HUDEP-2 (cell line): ENCODE data around the gene SYNE1.
"Not testable (repeated sequence)": the region's sequence is repeated elsewhere in the genome, so short reads cannot be mapped to it uniquely, and the experiment has no call there.

ENCODE experiments used
- DNase-seq, 76 experiments: peaks; one replicate each; lab custom pipeline; 2025; ENCODE audit not compliant: unreplicated experiment in 76 of 76; lab: John Stamatoyannopoulos, UW

The SYNE1 gene

DNA sequence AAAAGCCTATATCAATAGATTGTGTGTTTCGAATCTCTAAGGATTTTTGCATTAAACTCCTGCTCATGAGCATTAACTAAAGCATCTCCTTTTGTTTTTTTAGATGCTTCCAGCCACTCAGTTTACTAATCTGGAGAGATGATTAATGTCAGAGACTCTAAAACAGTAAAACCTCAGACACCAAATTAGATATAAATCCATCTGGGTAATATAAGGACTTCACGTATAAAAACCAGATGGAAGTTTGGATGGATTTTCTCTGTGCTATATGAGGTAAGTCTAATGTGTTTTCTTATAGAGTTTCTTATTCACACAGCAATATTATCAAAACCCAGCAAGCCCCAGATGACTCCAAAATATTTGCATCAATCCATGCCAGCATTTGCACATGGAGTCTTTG, 137.2 kb downstream of the SYNE1 start:
- DNase-seq = no peak

GRCh38 chr6:152496731-152497130, 140.4 kb downstream of the SYNE1 start:
- DNase-seq = no peak

DNA sequence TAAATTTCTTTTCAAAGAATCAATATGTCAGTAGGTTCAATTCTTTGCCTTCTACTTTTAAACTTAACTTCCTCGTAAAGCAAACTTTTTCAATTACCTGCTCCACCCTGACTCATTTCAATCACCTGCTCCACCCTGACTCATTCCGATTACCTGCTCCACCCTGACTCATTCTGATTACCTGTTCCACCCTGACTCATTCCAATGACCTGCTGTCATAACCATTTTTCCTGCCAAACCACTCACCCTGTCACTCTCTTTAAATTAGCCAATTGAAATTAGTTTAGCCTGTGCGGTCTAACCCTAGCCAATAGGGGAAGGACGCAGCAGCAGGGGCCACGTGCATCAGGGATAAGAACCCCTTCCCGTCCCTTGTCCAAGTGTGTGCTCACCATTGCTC, 141.7 kb downstream of the SYNE1 start:
- DNase-seq = not testable (repeated sequence)

DNA sequence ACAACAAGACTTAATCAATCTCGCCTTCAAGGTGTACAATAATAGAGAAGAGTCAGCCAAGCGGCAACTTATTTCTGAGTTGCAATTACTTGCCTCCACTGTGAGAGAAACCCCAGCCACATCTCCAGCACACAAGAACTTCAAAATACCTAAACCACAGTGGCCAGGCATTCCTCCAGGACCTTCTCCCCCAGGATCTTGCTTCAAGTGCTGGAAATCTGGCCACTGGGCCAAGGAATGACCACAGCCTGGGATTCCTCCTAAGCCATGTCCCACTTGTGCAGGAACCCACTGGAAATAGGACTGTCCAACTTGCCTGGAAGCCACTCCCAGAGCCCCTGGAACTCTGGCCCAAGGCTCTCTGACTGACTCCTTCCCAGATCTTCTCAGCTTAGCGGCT, 144.9 kb downstream of the SYNE1 start:
- DNase-seq = not testable (repeated sequence)

GRCh38 chr6:152491501-152491900, 145.7 kb downstream of the SYNE1 start:
- DNase-seq = not testable (repeated sequence)

DNA sequence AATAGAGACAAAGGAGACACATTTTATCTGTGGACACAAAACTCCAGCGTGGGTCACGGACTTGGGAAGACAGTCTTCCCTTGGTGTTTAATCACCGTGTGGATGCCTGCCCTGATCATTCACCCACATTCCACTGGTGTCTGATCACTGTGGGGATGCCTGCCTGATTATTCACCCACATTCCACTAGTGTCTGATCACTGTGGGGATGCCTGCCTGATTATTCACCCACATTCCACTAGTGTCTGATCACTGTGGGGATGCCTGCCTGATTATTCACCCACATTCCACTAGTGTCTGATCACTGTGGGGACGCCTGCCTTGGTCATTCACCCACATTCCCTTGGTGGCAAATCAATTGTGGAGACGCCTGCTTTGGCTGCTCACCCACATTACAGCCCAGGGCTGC, 146.2 kb downstream of the SYNE1 start:
- DNase-seq = not testable (repeated sequence)

DNA sequence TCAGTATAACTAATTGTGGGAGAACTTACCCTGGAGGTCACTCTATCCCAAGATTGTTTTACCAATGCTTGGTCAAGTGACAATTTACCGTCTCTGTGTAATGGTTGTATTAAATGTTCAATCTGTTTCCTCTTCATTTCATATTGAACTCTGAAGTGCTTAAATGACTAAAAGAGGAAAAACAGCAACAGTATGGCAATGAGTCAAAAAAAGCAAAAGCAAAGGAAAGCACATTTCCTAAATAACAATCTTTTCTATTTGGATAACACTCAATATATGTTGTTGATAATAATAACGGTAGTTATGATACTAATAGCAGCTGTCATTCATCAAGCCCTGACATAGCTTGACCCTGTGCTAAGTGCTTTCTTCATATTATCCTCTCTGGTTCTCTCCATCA, 152.4 kb downstream of the SYNE1 start:
- no peak for DNase-seq

- no peak for DNase-seq
Measured at GRCh38 chr6:152482289-152482688, 154.9 kb downstream of the SYNE1 start.

GRCh38 chr6:152478377-152479010, 158.7 kb downstream of the SYNE1 start:
- DNase-seq = no peak

- DNase-seq = no peak
Measured at GRCh38 chr6:152474354-152474753, 162.8 kb downstream of the SYNE1 start.

DNA sequence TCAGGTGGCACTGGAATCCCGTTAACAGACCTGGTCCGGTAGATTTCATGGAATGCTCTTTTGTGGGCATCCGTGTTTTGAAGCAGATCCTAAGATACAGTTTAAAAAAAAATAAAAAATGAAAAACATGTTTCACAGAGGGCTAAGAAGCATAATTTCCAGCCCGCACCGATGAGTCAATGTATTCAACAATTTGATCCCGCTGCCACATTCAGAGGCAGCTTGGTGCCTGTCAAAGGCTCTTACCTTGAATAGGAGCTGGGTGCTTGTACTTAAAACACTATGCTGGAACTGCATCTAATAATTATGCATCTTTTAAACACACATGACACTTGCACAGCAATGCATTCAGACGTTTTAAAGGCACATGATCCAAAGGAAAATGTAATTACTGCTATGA, 164.8 kb downstream of the SYNE1 start:
- no peak for DNase-seq

- DNase-seq = no peak
Measured at GRCh38 chr6:152471456-152472265, 165.5 kb downstream of the SYNE1 start.

- no peak for DNase-seq
Measured at GRCh38 chr6:152463164-152463563, 174.0 kb downstream of the SYNE1 start.

- DNase-seq = no peak
Measured at GRCh38 chr6:152462716-152463115, 174.4 kb downstream of the SYNE1 start.

- DNase-seq = no peak
Measured at GRCh38 chr6:152461556-152461955, 175.6 kb downstream of the SYNE1 start.

DNA sequence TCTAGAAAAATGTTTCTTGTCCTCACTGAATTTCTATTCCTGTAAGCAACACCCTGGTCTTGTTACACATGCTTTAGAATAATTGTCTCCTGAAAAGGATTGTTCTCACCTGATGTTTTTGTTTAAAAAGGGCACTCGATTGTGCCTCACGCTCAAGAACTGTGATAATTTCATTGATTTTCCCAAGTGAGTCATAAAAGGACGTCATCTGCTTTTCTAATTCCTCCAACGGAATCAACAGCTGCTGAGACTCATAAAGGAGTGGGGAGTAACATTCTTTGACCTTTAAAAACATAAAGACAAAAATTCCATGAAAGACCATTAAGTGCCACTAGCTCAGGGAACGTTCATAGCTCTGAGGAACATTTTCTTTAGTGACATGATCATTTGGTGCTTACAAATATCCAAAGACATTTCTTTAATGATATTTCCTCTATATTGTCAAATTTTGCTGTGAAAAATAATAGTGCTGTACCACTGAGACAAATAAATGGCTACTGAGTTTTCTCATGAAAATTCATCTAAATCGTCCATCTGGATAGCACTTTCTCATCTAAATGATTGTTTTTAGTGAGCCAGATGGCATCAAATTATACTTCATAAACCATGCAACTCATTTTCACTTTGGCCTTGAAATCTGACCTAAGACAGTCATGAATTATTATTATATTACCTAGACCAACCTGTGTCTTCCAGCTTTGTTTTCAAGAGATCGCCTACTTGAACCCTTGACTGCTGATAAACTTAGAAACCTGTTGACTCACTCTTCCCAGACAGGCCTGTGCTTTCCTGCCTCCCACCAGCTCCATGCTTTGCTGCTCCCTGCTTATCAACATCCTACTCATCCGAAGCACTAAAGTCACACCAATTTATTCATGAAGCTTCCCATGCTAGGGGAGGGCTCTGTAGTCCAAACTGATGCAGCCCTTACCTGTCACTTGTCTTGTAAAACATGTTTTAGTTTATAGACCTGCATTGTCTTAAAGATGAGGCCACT, 178.2 kb downstream of the SYNE1 start:
- DNase-seq = no peak

DNA sequence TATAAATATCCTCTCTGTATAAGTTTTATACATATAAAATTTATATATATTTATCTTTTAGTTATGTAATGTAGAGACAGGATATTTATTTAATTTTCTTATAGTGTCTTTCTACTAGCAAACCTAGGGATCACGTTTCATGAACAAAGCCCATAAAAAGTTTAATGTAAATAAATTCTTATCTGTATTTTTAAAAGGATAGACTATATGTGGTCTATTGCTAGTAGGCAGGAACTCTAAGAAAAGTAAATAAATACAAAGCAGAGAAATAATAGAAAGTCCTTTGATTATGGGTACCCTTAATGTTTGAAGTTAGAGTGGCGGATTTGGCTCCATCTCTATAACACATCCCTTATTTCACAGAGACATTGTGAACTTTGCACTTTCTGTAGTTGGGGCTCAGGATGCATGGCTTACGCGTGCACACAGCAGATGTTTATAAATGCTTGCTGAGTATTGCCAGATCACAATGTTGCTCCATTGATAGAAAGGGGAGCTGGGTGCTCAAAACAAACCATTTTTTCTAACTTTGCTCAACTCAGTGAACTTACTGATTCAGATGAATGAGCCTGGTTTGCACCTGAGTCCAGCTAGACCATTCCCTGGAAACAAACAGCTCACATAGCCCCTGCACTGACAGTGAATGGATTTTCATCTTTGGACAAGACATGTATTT, 179.1 kb downstream of the SYNE1 start:
- DNase-seq = no peak

- DNase-seq = no peak
Measured at GRCh38 chr6:152454003-152454402, 183.2 kb downstream of the SYNE1 start.

GRCh38 chr6:152453421-152453820, 183.7 kb downstream of the SYNE1 start:
- no peak for DNase-seq

DNA sequence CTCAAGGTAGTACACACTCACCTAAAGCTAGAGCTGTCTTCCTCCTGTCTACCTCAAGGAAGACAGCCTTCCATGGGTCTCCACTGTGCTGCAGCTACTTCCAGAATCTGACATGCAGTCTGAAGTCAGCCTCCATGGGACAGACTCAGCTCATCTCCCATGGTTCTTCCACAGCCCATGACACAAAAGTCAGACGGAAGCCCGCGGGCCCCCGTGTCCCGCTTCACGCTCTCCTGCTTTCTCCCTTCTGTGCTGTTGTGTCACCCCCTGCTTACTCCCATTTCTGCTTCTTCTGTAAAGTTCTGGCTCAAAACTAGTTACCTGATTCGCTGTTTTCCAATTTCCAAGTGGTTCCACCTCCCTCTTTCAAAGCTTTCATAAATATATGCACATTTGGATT, 184.5 kb downstream of the SYNE1 start:
- no peak for DNase-seq

- no peak for DNase-seq
Measured at GRCh38 chr6:152450519-152450918, 186.6 kb downstream of the SYNE1 start.
